Measurements from ENCODE around the gene FXYD3.
"Not testable (repeated sequence)": the region's sequence is repeated elsewhere in the genome, so short reads cannot be mapped to it uniquely, and the experiment has no call there.

Gene FXYD3

DNA sequence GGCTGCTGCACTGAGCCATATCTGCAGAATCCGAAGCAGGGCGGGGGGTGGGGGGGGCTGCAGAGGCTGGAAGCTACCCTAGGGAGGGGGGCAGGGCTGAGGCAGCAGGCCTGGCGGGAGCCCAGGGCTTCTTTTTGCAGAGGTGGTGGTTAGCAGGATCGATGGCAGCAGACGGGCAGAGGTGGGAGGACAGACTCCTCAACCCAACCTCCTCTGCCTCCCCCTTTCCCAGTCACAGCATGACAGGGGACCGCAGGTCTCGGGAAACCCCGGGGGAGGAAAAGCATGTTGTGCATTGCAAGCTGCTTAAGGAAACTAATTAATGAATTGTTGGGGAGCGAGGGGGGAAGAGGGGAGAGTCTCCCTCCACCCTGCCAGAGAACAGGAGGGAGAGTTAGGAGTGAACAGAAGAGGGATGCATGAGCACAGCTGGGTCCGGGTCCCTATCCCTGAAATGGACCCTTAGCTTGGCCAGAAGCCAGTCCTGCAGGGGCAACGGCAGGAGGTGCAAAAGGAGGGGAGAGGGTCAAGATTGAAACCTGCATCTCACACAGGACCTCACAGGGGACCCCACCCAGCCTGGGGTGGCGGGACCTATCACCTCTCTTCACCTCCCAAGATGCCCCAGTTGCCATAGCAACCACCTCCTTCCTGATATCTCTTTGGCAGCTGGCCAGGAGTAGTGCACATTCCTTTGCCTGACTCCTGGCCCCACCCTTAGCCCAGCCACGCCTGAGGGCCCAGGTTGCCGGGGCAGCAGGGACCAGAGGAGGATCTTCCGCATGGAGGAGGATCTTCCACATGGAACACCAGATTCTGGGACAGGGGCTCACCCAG lies 29.2 kb downstream of the FXYD3 start:
- no peak for DNase-seq

DNA sequence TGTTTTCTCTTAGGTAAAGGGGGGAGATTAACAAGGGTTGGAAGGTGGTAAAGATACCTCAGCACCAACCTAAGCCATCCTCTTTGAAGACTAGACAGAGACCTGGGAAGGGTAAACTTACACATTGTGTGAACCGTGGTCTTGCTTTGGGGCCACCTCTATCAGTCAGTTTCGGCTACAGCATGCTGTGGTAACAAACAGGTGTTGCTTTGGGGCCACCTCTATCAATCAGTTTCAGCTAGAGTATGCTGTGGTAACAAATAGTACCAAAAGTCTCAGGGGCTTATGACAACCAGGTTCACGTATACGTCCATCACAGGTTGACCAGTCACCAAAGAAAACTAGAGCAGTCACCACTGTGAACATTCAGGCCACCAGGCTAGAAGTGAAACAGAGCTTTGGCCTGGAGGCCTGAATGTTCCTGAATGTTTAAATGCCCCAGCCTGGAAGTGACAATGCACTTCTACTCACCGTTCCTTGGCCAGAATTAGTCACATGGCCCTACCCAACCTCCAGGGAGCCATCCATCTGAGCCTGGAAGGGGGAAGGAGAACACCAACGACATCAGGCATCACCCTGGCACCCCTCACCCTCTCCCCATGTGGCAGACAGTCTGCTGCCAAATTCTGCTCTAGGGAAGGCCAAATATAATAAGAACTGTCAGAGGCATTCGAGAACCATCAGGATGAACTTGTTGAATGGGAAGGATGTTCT lies 31.3 kb downstream of the FXYD3 start:
- DNase-seq, result no peak

DNA sequence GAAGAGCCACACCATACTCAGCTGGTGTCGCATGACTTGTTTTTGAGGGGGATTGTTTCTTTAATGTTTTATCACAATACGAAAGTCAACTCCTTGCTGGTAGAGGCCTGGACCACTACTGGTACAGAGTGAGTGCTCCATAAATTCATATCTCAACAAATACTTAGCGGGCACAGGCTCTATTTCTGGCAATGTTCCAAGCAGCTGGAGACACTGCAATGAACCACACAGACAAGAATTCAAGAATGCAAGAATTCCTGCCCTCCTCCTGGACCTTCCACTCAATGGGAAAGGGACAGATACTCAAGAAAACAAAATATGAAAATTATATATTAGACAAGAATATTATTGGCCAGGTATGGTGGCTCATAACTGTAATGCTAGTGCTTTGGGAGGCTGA lies 33.8 kb downstream of the FXYD3 start:
- DNase-seq, result no peak

DNA sequence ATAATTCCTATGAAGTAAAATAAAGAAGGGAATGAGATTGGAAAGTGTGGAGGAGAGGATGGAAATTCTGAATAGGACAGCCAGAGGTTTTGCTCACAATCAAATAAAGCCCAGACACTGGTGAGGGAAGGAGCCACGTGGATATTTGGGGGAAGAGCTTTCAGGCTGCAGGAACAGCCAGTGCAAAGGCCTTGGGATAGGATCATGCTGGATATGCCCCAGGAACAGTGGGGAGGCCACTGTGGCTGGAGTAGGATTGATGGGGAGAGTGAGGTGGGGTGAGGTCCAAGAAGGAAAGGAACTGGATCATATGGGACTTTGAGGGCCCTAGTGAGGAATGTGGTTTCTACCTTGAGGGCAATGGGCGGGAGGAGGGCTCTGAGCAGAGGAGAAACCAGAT lies 34.8 kb downstream of the FXYD3 start:
- no peak for DNase-seq

DNA sequence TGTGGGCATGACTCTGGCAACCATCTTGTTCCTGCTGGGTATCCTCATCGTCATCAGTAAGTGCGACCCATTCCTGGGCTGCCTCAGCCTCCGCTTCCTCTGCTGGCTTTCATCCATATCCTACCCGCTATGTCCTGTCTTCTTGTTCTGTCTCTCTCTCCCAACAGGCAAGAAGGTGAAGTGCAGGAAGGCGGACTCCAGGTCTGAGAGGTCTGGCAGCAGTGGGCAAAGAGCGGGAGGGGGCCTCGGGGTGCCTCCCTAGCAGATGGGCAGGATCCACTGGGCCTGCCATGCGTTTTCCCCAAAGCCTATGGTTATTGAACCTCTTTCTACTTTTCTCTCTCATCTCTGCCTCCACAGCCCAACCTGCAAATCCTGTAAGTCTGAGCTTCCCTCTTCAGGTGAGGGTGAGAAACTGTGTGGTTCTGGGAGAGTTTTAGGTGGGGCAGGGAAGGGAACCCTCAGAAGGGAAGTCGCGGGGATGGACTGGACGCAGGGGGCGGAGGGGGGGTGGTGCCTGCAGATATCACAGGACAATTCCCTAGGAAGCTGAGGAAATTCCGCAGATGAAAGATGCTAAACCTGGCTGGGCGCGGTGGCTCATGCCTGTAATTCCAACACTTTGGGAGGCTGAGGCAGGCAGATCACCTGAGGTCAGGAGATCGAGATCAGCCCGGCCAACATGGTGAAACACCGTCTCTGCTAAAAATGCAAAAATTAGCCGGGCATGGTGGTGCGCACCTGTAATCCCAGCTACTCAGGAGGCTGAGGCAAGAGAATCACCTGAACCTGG lies 35.8 kb downstream of the FXYD3 start:
- DNase-seq, result no peak

DNA sequence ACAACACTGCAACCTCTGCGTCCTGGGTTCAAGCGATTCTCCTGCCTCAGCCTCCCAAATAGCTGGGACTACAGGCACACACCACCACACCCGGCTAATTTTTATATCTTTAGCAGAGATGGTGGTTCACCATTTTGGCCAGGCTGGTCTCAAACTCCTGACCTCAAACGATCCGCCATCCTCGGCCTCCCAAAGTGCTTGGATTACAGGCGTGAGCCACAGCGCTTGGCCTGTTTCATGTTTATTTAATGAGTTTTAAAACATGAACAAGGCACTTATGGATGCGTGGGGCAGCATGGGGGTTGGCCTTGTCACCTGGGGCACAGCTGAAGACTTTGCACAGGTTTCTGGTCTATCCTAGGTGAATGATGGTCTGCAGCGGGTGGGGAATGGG lies 37.5 kb downstream of the FXYD3 start:
- not testable (repeated sequence) for DNase-seq

DNA sequence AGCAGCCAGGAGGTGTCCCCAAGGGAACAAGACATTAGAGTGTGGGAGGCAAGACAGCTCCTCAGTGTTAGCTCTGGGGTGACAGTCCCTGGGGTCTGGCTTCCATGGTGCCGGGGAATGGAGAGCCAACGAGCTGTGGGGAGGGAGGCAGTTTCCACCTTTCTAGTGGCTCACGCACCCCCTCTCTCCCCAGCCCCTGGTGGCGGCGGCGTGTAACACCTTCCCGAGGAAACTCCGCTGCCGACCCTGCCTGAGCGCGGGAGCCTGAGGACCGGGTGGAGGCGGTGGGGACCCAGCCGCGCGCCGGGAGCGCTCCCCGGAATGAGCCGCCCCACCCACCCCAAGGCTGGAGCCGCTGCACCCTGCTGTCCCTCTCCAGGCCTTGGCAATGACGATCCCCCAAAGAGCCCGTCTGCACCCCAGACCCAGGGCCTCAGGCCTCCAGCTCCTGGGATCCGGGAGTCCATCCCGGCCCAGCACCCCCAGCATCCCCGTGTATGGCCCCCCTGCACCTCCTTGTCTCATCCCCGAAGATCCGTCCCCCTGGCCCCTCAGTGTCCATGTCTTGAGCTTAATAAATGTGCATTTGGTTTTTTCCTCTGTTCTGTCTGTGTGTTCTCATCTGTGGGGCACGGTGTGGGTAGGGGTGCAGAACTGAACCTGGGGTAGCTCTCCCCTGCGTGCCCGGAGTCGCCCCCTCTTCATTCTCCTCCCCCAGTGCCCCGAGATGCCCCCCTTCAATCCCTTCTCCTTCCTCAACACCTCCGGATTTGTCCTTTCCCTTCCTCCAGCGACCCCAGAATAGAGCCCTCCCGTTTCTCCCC lies 38.3 kb downstream of the FXYD3 start:
- peak; percentile 82 for DNase-seq

DNA sequence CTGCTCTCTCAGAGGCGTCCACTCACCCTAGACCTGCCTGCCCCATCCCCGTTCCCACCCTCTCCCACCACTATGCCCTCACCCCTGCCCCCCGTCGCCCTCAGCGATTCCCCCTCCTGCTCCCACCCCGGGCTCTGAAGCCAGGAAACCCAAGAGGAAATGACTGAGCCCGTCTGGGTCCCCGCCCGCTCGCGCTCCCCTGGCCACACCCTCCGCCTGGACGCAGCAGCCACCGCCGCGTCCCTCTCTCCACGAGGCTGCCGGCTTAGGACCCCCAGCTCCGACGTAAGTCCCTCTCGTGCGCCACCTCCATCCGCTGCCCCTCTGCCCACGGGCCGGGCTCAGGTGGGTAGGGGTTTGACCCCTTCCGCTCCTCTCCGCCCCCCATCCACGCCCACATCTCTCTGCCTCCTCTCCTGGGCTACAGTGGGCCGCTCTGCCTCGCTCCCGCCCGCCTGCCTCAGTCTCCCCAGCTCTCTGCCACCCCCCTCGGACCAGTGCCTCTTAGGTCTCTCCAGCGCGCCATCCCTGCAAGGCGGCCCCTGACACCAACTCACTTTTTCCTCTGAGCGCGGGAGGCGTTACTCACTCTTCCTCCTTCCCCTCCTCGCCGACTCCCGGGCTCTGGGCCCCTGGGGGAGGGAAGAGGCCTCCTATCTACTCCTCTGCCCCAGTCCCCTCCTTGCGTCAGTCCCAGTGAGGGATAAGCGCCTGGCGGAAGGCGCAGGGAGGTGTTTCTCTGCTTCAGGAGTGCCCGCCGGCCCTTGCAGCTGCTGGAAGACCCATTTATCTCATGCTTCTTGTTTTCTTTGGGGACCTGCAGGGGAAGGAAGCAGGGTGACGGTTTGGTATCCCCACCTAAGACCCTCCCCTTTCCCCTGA lies 39.1 kb downstream of the FXYD3 start, which contains the start of gene FXYD5:
FXYD5 (plus strand) TSS at position 211 of the 882 bp plus-strand sequence. CDS start 816 bp downstream, outside the sequence.
- DNase-seq, result peak; percentile 88

DNA sequence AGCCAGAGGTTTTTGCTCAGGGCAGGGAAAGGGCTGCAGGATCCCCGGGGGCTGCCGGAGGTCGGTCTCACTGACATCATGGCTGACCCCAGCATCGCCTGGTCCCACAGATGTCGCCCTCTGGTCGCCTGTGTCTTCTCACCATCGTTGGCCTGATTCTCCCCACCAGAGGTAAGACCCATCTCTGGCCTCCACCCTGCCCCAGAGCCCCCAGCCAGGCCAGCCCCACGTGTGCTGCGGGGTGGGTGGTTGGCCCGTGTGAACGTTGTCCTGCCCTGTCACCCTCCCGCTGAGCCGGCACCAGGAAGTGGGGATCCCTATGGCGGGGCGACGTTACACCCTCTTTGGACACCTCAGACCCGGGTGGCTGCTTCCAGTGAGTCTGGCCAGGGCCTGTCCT lies 39.8 kb downstream of the FXYD3 start:
- peak; percentile 28 for DNase-seq

DNA sequence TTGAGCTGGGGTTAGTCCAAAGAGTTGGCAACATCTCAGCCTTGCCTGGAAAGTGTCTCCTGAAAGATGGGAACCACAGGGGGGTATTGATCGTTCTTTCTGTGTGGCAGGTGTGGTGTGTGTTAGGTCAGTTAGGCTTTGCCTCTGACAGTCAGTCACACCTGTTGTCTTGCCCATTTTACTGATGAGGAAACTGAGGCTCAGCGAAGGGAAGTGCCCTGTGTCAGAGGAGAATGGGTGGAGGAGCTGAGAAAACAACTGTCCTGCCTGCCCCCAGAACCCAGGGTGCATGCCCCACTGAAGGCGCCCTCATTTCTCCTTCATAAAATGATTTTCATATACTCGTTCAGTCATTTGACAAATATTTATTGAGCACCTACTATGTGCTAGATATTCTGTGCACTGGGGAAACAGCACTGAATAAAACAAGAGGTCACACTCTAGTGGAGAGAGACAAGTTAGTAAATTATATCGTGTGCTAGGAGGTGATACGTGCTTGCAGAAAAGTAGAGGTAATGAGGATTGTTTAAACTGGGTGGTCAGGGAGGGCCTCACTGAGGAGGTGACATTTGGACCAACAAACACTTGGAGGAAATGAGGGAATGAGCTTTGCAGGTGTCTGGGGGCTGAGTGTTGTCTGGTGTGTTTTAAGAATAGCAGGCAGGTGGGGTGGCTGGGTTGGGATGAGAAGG lies 40.5 kb downstream of the FXYD3 start:
- DNase-seq, result no peak

DNA sequence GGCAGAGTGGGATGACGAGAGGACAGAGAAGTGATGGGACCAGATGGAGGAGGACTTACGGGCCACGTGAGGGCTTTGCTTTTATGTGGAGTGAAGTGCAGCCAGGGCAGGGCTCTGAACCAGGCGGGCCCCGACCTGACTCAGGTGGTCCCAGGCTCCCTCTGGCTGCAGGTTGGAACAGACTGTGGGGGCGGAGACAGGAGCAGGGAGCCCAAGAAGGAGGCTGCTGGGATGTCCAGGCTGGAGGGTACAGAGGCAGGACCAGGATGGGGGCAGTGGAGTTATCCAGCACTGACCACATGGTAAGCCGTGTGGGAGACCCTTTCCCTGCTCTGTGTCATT lies 41.0 kb downstream of the FXYD3 start:
- DNase-seq, result no peak

DNA sequence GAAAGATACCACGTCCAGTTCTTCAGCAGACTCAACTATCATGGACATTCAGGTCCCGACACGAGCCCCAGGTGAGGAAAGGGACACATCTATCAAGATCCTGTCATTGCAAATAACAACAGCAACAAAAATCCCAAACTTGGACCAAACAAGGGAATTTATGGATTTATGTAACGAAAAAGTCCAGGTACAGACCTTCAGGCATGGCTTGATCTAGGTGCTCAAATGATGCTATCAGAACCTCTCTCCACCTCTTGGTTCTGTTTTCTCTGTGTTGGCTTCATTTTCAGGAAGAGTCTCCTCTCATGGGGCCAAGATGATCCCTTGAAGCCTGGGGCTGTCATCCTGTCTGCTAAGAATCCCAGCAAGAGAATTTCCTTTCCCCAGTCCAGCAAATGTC lies 41.8 kb downstream of the FXYD3 start:
- DNase-seq, result no peak

DNA sequence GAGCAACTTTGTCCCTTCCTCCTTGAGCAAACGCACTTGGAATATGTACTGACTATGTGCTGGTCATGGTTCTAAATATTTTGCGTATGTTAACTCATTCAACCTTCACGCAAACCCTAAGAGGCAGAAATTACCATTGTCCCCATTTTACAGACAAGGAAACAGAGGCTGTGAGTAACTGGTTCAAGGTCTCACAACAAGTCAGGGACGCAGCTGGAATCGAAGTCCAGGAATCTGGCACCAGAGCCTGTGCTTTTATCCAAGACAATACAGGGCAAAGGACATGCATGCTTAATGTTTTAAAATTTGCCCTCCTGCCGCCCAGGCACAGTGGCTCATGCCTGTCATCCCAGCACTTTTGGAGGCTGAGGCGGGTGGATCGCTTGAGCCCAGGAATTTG lies 44.0 kb downstream of the FXYD3 start:
- DNase-seq, result no peak

DNA sequence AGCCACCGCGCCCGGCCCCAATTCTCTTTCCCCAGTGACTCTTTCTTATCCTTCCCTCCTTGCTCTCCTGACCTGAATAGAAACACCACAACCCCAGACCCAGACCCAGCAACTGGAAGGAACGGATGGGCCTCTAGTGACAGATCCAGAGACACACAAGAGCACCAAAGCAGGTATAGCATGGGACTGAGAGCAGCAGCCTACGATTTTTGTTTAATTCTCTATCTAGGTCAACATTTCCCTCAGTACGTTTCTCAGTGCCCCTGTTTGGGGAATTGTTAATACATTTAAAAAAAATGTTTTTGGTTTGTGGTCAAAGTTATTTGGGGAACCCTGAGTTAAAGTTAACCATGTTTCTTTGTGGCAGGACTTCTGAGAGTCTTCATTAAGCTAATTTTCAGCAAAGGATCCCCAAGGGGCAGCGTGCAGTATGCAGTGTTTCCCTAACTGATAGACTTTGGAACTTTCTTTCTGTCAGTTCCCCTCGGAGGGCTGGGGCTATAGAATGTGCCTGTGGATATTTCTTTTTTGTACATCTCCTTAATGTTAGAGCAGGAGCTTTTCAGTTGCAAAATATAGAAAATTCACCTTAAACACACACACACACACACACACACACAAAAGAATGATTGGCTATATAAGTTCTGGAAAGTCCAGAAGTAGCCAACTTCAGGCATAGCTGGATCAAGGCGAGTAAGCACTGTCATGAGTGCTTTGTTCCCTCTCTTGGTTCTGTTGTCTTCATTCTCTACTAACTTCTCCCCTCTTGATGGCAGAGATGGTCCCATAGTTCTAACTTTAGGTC lies 45.2 kb downstream of the FXYD3 start:
- no peak for DNase-seq

DNA sequence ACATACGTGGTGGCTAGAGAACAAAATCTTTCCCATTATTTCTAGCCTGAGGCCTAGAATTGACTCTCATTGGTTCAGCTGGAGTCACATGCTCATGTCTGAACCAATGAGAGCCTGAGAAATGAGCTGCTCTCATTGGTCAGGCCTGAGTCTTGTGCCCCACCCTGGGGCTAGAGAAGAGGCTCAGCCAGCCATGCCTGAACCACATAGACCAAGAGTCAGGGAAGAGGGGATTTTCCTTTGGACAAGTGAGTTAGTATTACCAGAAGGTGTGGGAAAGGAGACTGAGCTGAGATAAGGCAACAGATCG lies 45.8 kb downstream of the FXYD3 start:
- DNase-seq, result no peak

DNA sequence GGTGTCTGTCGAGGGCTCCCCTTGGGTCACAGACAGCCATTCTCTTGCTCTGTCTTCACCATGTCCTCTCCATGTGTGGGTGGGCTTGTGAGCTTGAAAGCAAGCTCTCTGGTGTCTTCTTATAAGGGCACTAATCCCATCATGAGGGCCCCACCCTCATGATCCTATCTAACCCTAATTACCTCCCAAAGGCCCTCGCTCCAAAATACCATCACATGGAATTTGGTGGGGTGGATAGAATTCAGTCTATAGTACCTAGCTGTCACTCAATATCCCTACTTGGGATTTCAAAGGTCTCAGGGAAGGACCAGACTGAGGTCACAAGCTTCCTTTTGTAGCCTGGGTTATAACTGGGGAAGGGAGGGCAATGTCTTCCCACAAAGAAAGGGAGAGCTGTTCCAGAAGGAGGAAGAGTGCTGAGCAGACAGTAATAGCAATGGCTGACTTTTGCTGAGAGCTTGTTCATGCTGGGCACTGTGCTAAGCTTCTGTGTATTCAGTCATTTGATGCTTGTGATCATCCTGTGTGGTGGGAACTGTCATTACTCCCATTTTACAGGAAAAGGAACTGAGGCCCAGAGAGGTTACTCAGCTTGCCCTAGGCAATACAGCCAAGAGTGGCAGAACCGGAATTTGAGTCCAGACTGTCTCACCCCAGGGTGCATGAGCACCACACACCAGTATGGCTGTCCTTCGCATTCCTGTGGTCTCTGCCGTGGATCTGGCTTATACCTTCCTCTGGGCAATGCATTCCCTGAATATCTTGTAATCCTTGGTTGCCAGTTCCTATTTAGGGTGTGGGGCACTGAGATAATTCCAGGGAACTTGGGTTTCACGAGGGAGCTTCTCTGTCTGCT lies 47.1 kb downstream of the FXYD3 start:
- no peak for DNase-seq

DNA sequence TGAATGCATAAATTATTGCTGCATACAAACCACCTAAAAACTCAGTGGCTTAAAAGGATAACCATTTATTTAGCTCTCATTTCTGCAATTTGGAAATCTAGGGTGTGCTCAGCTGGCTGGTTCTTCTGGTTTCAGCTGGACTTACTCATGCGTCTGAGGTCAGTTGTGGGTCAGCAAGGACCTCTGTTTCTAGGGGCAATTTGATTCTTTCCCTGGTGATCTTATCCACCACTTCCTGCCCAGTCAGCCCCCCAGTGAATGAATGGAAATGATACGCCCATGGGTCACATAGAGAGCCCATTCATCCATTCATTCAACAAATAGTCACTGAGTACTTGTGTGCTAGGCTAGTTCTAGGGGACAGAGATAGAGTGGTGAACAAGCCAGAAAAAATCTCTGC lies 48.8 kb downstream of the FXYD3 start:
- no peak for DNase-seq

DNA sequence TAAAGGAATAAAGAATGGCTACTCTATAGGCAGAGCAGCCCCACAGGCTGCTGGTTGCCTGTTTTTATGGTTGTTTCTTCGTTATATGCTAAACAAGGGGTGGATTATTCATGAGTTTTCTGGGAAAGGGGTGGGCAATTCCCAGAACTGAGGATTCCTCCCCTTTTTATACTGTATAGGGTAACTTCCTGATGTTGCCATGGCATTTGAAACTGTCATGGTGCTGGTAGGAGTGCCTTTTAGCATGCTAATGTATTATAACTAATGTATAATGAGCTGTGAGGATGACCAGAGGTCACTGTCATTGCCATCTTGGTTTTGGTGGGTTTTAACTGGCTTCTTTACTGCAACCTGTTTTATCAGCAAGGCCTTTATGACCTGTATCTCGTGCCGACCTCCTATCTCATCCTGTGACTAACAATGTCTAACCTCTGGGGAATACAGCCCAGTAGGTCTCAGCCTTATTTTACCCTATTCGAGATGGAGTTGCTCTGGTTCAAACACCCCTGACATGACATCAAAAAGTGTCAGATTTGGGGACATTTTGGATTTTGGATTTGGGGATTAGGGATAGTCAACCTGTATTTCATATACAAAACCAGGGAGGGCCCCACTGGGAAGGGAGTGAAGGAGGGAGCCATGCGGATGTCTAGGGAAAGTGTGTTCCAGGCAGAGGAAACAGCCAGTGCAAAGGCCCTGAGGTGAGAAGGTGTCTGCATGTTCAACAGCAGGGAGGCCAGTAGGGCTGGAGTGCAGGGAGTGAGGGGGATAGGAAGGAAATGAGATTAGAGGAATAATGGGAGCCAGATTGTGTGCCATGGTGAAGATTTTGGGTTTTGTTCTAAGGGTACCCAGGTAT lies 49.8 kb downstream of the FXYD3 start:
- DNase-seq, result no peak
